CD14-positive monocyte (primary cell): Measurements from ENCODE around the gene METTL22. TPM values are rescaled to one million over a fixed set of nuclear protein-coding genes. Genes with fewer than 3 reads are reported as not detected.
A peak's percentile ranks its signal among the peaks of the same experiment; 100 is the strongest.

Experiments
- DNase-seq, 3 donors: peaks; one replicate each; pipeline ENCODE4 v3.0.0-alpha.2; 2011 to 2022
- H2AFZ ChIP-seq: 2 replicates; pipeline ENCODE4 v1.6.0; 2012; ENCODE audit warnings: mild to moderate bottlenecking, low read depth, low read length, inconsistent platforms; ENCODE audit not compliant: insufficient read depth, poor library complexity, severe bottlenecking
- H3K27ac ChIP-seq, 2 donors: 1 replicate in 1 of 2; 2 replicates in 1 of 2; pipeline ENCODE4 v1.5.1; 2012 to 2013; ENCODE audit warnings: low read length in 2 of 2, control low read depth in 1 of 2, inconsistent platforms in 1 of 2, low read depth in 1 of 2, mild to moderate bottlenecking in 1 of 2
- H3K27me3 ChIP-seq, 2 donors: one replicate each; pipeline versions ENCODE4 v1.6.0 to v1.6.1; 2011 to 2013; ENCODE audit warnings: low read length in 2 of 2; ENCODE audit not compliant: control insufficient read depth in 2 of 2, insufficient read depth in 2 of 2
- H3K36me3 ChIP-seq, 2 donors: replicated peaks in 1 of 2; 1 replicate in 1 of 2; 2 replicates in 1 of 2; pipeline versions ENCODE4 v1.5.1 to v1.6.1; 2012 to 2013; ENCODE audit warnings: low read length in 2 of 2, control low read depth in 1 of 2, inconsistent platforms in 1 of 2, mild to moderate bottlenecking in 1 of 2; ENCODE audit not compliant: insufficient read depth in 2 of 2, control insufficient read depth in 1 of 2
- H3K4me1 ChIP-seq, 2 donors: 1 replicate in 1 of 2; 2 replicates in 1 of 2; pipeline versions ENCODE4 v1.5.1 to v1.6.1; 2012 to 2013; ENCODE audit warnings: low read length in 2 of 2, control low read depth in 1 of 2, inconsistent platforms in 1 of 2, mild to moderate bottlenecking in 1 of 2, moderate library complexity in 1 of 2; ENCODE audit not compliant: insufficient read depth in 2 of 2, control insufficient read depth in 1 of 2
- H3K4me2 ChIP-seq: replicated peaks from 2 replicates; pipeline ENCODE3; 2012; ENCODE audit warnings: low read length, moderate library complexity, mild to moderate bottlenecking; ENCODE audit not compliant: poor library complexity, severe bottlenecking; ENCODE audit errors: extremely low read depth
- H3K4me3 ChIP-seq, 3 experiments: fragments of 200-600 bp in 1 of 3; sonication (generic) in 1 of 3; replicated peaks in 1 of 3; 1 replicate in 2 of 3; 2 replicates in 1 of 3; pipeline ENCODE4 v1.5.1; 2011 to 2013; ENCODE audit warnings: low read length in 3 of 3, mild to moderate bottlenecking in 3 of 3, control low read depth in 2 of 3, low read depth in 2 of 3, inconsistent platforms in 1 of 3, moderate library complexity in 1 of 3
- H3K79me2 ChIP-seq: 2 replicates; pipeline ENCODE4 v1.6.0; 2012; ENCODE audit warnings: mild to moderate bottlenecking, control low read depth, inconsistent platforms, low read length, moderate library complexity; ENCODE audit not compliant: insufficient read depth
- H3K9ac ChIP-seq: 2 replicates; pipeline ENCODE4 v1.6.0; 2017; ENCODE audit warnings: low read length, mild to moderate bottlenecking; ENCODE audit not compliant: insufficient read depth, poor library complexity, severe bottlenecking
- H3K9me3 ChIP-seq, 2 donors: replicated peaks in 1 of 2; 1 replicate in 1 of 2; 2 replicates in 1 of 2; pipeline versions ENCODE4 v1.5.1 to v1.6.1; 2012 to 2013; ENCODE audit warnings: low read length in 2 of 2, control low read depth in 1 of 2; ENCODE audit not compliant: control insufficient read depth in 1 of 2, insufficient read depth in 1 of 2
- H4K20me1 ChIP-seq: 2 replicates; pipeline ENCODE4 v1.6.0; 2012; ENCODE audit warnings: mild to moderate bottlenecking, low read length, control low read depth, moderate library complexity; ENCODE audit not compliant: insufficient read depth
- H3K27ac Mint-ChIP-seq, 7 donors: one replicate each; pipeline ENCODE4 v1.8.0; 2020; ENCODE audit warnings: mild to moderate bottlenecking in 7 of 7, mixed read lengths in 7 of 7, moderate library complexity in 6 of 7, inconsistent platforms in 2 of 7
- H3K27me3 Mint-ChIP-seq, 3 donors: one replicate each; pipeline ENCODE4 v1.8.0; 2021 to 2022; ENCODE audit warnings: low read depth in 3 of 3, mild to moderate bottlenecking in 3 of 3, mixed read lengths in 3 of 3, moderate library complexity in 3 of 3, inconsistent platforms in 1 of 3
- H3K36me3 Mint-ChIP-seq, 2 donors: one replicate each; pipeline ENCODE4 v1.8.0; 2020; ENCODE audit warnings: mixed read lengths in 2 of 2, inconsistent platforms in 1 of 2, mild to moderate bottlenecking in 1 of 2
- H3K4me1 Mint-ChIP-seq: one replicate; pipeline ENCODE4 v1.8.0; 2020; ENCODE audit warnings: mild to moderate bottlenecking, mixed read lengths
- H3K4me3 Mint-ChIP-seq, 2 donors: one replicate each; pipeline ENCODE4 v1.8.0; 2020; ENCODE audit warnings: mild to moderate bottlenecking in 2 of 2, mixed read lengths in 2 of 2, moderate library complexity in 1 of 2
- H3K9me3 Mint-ChIP-seq, 7 donors: one replicate each; pipeline ENCODE4 v1.8.0; 2020 to 2022; ENCODE audit warnings: mixed read lengths in 7 of 7, mild to moderate bottlenecking in 6 of 7, moderate library complexity in 6 of 7, inconsistent platforms in 2 of 7
- WGBS: methylation state at CpG from one replicate; pipeline ENCODE4 v1.1.5; 2013; ENCODE audit warnings: missing lambda C conversion rate; ENCODE audit not compliant: insufficient coverage; 5-methylcytosine and 5-hydroxymethylcytosine counted together
- intact Hi-C, 2 donors: fragments of 100-400 bp; cut with micrococcal nuclease; formaldehyde crosslinking; loops; one replicate each; pipeline versions ENCODE4 v1.15.0 to v1.15.1; 2023
- polyA plus RNA-seq, 3 donors: library from polyadenylated mRNA; depleted of rRNA in 1 of 3; unstranded in 2 of 3; stranded (reverse) in 1 of 3; fragments of 300-500 nt in 2 of 3; fragments of >200 nt in 1 of 3; fragmentation: Illumina TruSeq in 2 of 3; gene quantifications; 1 replicate in 2 of 3; 2 replicates in 1 of 3; pipeline ENCODE4 v1.2.3, GENCODE V29; 2012 to 2021
- TF ChIP-seq, protein P1 (sequence below): fragments of 200-600 bp; IDR thresholded peaks from one replicate; pipeline ENCODE4 v1.8.0; 2022; ENCODE audit warnings: antibody characterized with exemption, mild to moderate bottlenecking

METTL22 gene
- polyA plus RNA-seq, 3 donors, result 36.0 to 44.0 (median 38.9) TPM

GRCh38 chr16:8660841-8661301 lies 39.4 kb downstream of the METTL22 start:
- H3K36me3 Mint-ChIP-seq, result peaks cover 43 to 63% of the 10 kb centered on the region in 2 donors
- H3K9me3 Mint-ChIP-seq, result no peaks in the 10 kb centered on the region
- Histone ChIP-seq H2AFZ (no peak overlapping the region), H3K4me3 (no peak overlapping the region), H3K4me1 (no peaks in the 10 kb centered on the region), H3K27me3 (no peaks in the 10 kb centered on the region), H3K27ac (no peak overlapping the region), H3K4me2 (no peak overlapping the region), H3K9me3 (no peaks in the 10 kb centered on the region), H3K9ac (no peak overlapping the region), H3K79me2 (no peaks in the 10 kb centered on the region), H3K36me3 (peaks cover 34% of the 10 kb centered on the region in 2 donors), H4K20me1 (no peaks in the 10 kb centered on the region)
- 56% methylated on average over 12 of the region's 13 CpGs for WGBS
- no peak overlapping the region for H3K27ac Mint-ChIP-seq
- no peaks in the 10 kb centered on the region for H3K27me3 Mint-ChIP-seq
- TF ChIP-seq, protein P1, sequence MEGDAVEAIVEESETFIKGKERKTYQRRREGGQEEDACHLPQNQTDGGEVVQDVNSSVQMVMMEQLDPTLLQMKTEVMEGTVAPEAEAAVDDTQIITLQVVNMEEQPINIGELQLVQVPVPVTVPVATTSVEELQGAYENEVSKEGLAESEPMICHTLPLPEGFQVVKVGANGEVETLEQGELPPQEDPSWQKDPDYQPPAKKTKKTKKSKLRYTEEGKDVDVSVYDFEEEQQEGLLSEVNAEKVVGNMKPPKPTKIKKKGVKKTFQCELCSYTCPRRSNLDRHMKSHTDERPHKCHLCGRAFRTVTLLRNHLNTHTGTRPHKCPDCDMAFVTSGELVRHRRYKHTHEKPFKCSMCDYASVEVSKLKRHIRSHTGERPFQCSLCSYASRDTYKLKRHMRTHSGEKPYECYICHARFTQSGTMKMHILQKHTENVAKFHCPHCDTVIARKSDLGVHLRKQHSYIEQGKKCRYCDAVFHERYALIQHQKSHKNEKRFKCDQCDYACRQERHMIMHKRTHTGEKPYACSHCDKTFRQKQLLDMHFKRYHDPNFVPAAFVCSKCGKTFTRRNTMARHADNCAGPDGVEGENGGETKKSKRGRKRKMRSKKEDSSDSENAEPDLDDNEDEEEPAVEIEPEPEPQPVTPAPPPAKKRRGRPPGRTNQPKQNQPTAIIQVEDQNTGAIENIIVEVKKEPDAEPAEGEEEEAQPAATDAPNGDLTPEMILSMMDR, result no peak
- no peak overlapping the region for H3K4me3 Mint-ChIP-seq
- intact Hi-C loops, result loop anchor here in 1 of 2 donors (2.0 kb wide), 1 partner anchor 220 kb away; no protein-coding TSS in a partner anchor
- peak in 2 of 3 donors; percentile 7 to 40 for DNase-seq
- H3K4me1 Mint-ChIP-seq, result no peaks in the 10 kb centered on the region

- Mint-ChIP-seq H3K4me1 (no peaks in the 10 kb centered on the region), H3K9me3 (no peaks in the 10 kb centered on the region), H3K27ac (no peak overlapping the region), H3K36me3 (peaks cover 45 to 64% of the 10 kb centered on the region in 2 donors), H3K4me3 (no peak overlapping the region), H3K27me3 (no peaks in the 10 kb centered on the region)
- Histone ChIP-seq H3K9me3 (no peaks in the 10 kb centered on the region), H3K27me3 (no peaks in the 10 kb centered on the region), H2AFZ (no peak overlapping the region), H3K79me2 (no peaks in the 10 kb centered on the region), H3K4me2 (no peak overlapping the region), H4K20me1 (no peaks in the 10 kb centered on the region), H3K9ac (no peak overlapping the region), H3K4me1 (no peaks in the 10 kb centered on the region), H3K27ac (no peak overlapping the region), H3K4me3 (no peak overlapping the region), H3K36me3 (peaks cover 40 to 42% of the 10 kb centered on the region in 2 donors)
- no CpG with 5 or more reads among the region's 5 CpGs for WGBS
- intact Hi-C loops, result loop anchor here in 1 of 2 donors (2.0 kb wide), 1 partner anchor 219 kb away; no protein-coding TSS in a partner anchor
- DNase-seq, result no peak
- TF ChIP-seq, protein P1, result no peak
Measured at GRCh38 chr16:8661703-8662102, 40.2 kb downstream of the METTL22 start.
